Kidney capillary endothelial cell (primary cell): ENCODE measurements around the gene GPR89A.
"Not testable (repeated sequence)": the region's sequence is repeated elsewhere in the genome, so short reads cannot be mapped to it uniquely, and the experiment has no call there.

Experiments used
- DNase-seq: peaks from one replicate; pipeline ENCODE4 v3.0.0-alpha.2; 2018; ENCODE audit warnings: low spot score

GPR89A gene

GRCh38 chr1:145686078-145686477 is 78.3 kb downstream of the GPR89A start:
- DNase-seq: not testable (repeated sequence)

- DNase-seq: no peak
Measured at GRCh38 chr1:145688328-145688727, 80.5 kb downstream of the GPR89A start.

GRCh38 chr1:145688924-145689323 is 81.1 kb downstream of the GPR89A start:
- DNase-seq: no peak

- DNase-seq: no peak
Measured at GRCh38 chr1:145689922-145690321, 82.1 kb downstream of the GPR89A start.

GRCh38 chr1:145690587-145691558 is 83.1 kb downstream of the GPR89A start:
- DNase-seq: no peak

GRCh38 chr1:145692785-145693443 is 85.1 kb downstream of the GPR89A start:
- no peak for DNase-seq

- DNase-seq: no peak
Measured at GRCh38 chr1:145695821-145696629, 88.2 kb downstream of the GPR89A start.

- no peak for DNase-seq
Measured at GRCh38 chr1:145696630-145696960, 88.8 kb downstream of the GPR89A start.

GRCh38 chr1:145701306-145701862 is 93.6 kb downstream of the GPR89A start:
- no peak for DNase-seq

GRCh38 chr1:145702052-145702451 is 94.3 kb downstream of the GPR89A start:
- DNase-seq: no peak

- no peak for DNase-seq
Measured at GRCh38 chr1:145702826-145703225, 95.0 kb downstream of the GPR89A start.

GRCh38 chr1:145705622-145706021 is 97.8 kb downstream of the GPR89A start:
- no peak for DNase-seq

- DNase-seq: no peak
Measured at GRCh38 chr1:145706086-145706664, 98.4 kb downstream of the GPR89A start.

- DNase-seq: no peak
Measured at GRCh38 chr1:145707183-145707867, 99.5 kb downstream of the GPR89A start, which contains the start of gene PDZK1. Gene PDZK1, minus strand, starts transcription at chr1:145707368. Its CDS starts 19,347 bp downstream, at chr1:145688021.

- no peak for DNase-seq
Measured at GRCh38 chr1:145708063-145708462, 100.3 kb downstream of the GPR89A start.

GRCh38 chr1:145710291-145711027 is 102.7 kb downstream of the GPR89A start:
- no peak for DNase-seq

GRCh38 chr1:145711213-145711651 is 103.4 kb downstream of the GPR89A start:
- DNase-seq: no peak

- DNase-seq: no peak
Measured at GRCh38 chr1:145714524-145715111, 106.8 kb downstream of the GPR89A start.

- no peak for DNase-seq
Measured at GRCh38 chr1:145716641-145717345, 109.0 kb downstream of the GPR89A start.
